Gastroesophageal sphincter (tissue), 3 donors: ENCODE measurements around the gene ANO4.

Experiments
- EP300 ChIP-seq: sonication (generic); formaldehyde crosslinking; IDR thresholded peaks from one replicate; pipeline ENCODE4 v1.6.1; 2017; ENCODE audit warnings: antibody characterized with exemption, mild to moderate bottlenecking
- TF ChIP-seq, protein P1 (sequence below), 4 experiments: fragments of 200-600 bp in 2 of 4; fragments of 450-650 bp in 2 of 4; sonication (generic) in 1 of 4; IDR thresholded peaks; one replicate each; pipeline ENCODE4 v1.5.1; 2017 to 2019; ENCODE audit warnings: antibody characterized with exemption in 4 of 4, mild to moderate bottlenecking in 2 of 4, moderate library complexity in 2 of 4

DNA sequence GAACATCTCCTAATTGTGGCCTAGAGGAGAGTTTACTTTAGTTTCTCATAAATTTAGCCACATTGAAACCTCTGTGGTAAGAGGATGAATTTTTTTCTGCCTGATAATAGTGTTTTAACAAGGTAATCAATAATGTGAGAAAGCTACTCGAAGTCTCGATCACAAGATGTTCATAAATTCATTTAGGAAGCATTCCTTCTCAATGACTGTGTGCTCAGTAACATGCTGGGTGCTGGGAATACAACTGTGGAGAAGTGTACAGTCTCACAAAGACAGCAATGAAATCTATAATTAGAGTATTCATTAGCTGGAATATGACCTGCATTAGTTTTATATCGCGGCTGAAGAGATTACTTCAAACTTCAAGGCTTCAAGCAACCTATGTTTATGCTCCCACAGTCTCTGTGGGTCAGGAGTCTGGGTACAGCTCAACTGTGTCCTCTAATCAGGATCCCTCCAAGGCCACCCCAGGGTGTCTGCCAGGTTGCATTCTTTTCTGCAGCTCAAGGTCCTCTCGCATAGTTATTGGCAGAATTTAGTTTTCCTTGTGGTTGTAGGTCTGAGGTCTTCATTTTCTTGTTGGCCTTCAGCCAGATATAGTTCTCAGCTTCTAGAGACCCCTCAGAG lies 167.6 kb downstream of the ANO4 start:
- TF ChIP-seq, protein P1, sequence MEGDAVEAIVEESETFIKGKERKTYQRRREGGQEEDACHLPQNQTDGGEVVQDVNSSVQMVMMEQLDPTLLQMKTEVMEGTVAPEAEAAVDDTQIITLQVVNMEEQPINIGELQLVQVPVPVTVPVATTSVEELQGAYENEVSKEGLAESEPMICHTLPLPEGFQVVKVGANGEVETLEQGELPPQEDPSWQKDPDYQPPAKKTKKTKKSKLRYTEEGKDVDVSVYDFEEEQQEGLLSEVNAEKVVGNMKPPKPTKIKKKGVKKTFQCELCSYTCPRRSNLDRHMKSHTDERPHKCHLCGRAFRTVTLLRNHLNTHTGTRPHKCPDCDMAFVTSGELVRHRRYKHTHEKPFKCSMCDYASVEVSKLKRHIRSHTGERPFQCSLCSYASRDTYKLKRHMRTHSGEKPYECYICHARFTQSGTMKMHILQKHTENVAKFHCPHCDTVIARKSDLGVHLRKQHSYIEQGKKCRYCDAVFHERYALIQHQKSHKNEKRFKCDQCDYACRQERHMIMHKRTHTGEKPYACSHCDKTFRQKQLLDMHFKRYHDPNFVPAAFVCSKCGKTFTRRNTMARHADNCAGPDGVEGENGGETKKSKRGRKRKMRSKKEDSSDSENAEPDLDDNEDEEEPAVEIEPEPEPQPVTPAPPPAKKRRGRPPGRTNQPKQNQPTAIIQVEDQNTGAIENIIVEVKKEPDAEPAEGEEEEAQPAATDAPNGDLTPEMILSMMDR (IDR thresholded peaks at IDR 0.05), result no peak
- no peak for TF ChIP-seq EP300
